ENCODE results near the gene BICRA.

Gene BICRA

GRCh38 chr19:47601180-47601904 is 7.6 kb upstream of the BICRA start:
- no peak for DNase-seq

GRCh38 chr19:47603706-47604565 is 5.0 kb upstream of the BICRA start:
- DNase-seq = no peak

DNA sequence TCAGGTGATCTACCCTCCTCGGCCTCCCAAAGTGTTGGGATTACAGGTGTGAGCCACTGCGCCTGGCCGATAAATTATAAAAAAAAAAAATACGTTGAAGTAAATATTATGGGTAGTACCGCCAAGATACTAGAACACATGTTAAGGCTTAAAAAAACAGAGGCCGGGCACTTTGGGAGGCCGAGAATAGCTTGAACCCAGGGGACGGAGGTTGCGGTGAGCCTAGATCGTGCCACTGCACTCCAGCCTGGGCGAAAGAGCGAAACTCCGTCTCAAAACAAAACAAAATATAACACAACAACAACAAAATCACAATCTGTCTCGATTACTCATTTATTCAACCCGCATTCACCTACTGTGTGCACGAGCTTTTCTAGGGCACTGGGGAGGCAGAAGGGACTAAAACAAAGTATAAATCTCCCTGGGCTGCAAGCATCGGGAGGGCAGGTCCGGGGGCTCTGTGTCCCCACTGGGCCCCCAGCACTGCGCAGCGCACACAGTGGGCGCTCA is 1.3 kb upstream of the BICRA start:
- no peak for DNase-seq

DNA sequence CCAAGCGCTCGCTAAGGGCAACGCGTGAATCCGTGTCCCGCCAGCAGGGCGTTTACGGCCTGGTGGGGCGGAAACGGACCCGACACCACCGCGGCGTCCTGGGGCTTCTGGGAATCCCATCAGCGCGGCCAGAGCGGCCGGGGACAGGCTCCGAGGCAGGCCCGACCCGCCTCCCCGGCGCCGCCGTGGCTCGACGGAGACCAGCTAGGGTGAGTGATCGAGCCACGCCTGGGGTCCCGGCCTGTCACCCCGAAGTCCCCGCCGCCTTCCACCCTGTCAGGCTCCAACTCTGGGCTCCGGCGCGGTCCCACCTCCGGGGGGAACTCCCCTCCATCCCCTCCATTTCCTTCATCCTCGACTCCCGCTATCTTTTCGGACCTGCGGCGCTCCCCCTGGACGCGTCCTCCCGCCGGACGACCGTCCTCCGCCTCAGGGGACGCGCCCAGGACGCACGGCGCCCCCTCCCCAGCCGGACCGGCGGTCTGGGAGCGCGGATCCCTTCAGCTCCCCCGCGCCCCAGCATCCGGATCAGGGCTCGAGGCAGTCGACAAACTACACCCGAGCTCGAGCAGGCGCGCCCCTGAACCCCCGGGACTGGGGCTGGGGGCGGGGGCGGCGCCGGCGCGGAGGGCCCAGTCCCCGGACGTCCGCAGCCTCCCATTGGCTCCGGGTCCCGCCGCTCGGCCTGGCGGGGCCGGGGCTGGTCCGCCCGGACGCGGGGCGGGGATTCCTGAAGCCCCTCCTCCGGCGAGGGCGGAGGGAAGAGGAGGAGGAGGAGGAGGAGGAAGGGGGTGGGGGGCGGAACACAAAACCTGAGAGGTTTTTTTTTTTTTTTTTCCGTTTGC is 638 bp upstream of the BICRA start:
- peak; percentile 93 for DNase-seq

DNA sequence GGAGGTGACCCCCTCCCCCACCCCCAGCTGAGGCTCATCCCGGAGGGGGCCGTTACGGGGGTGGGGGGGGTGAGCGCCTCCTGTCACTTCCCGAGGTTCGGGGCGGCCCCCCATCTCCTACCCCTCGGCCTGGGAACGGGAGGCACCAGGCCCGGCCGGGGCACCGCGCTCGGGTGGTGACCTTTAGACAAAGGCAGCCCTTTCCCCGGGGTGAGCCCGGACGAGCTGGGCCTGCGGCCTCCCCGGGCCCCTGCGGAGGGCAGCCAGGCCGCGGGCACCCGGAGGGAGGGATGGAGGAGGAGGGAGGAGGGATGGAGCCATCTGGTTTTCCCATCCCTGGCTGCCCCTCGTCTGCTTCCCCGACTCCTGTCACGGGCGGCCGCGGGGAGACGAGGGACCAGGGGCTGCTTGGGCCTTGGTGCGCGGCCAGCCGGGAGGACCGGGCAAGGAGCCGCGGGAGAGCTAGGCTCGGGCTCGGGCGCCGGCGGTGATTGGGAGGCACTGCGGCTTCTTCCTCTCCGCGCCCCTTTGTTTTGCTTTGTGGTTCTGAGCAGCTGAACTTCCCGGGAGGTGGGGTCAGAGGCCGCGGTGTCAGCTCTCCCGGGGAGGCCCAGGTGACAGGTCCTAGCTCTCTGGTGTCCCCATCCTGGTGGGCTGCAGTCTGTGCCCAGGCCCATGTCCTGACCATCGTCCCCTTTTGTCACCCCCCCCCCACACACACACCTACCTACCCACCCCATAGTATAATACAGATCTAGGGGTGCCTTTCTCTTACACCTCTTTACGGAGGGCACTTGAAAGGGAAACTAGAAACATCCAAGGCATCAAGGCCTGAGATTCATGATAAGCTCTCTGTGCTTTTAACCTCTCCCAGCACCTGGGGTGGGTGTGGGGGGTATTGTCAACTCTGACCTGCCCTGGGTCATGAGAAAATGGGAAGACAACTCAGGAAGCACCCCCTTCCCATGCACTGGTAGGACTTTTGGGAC is 1.3 kb downstream of the BICRA start:
- peak; percentile 37 for DNase-seq

DNA sequence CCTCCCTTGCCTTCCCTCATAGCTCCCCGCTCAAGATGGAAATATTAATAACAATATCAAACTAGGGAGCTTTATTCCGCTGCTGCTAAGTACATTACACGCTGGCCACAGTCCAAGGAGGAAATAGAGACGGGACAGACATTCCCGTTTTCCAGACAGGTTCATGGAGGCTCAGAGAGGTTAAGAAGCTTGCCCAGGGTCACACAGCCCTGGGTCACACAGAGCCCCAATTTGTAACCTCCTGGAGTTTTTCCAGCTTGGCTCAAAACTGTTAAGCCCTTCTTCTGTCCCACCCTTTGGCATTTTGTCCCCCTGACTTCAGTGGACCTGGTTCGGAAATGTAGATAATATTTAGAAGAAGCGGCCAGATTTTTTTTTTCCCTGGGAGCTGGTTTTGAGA is 2.0 kb downstream of the BICRA start:
- no peak for DNase-seq

DNA sequence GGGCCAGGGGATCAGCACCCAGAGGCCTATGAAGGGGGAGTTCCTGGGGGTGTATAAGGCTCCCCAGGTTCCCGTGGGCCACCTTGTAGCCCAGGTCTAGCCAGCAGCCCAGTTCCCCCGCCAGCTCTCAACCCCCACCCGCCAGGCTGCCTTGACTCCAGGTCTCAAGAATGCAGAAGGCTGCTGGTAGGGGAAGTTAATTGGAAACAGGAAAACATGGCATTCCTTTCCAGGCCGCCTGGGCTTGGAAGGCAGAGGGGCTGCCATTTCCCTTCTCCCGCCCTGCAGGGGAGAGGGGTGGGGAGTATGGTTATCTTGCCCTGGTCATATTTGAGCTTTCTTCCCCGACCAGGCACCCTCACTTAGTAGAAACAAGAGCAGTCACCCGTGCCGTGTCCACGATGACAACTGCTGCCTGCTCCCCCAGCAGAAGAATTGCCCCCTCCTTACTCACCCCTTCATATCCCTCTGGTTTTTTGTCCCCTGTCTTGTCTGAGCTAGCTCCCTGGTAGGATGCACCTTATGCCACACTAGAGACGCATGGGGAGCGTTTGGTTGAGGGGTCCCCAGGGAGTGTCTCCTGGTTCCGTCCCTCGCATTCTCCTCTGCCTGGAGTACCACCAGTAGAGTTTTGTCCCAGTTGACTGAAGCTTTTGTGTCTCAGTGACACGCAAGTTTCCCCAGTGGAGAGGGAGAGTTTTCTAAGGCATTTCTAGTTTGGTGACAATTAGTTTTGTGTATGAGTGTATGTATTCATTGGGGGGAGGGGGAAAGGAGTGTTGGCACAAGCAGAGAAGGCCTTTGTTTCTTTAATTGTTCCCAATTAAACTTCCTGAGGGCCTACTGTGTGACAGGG is 4.5 kb downstream of the BICRA start:
- no peak for DNase-seq

DNA sequence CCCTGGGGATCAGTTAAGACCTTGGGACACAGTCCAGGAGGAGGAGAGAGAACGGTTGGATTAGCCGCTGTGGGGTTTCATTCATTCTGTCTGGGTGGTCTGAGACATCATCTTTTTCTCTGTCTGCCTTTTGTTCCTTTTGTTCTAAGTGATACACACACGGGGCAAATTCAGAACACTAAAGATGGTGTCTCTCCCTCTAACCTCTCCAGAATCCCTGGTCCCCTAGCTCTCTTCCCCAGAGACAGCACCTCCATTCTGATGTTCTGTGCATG is 5.0 kb downstream of the BICRA start:
- no peak for DNase-seq

GRCh38 chr19:47614559-47614958 is 5.6 kb downstream of the BICRA start:
- no peak for DNase-seq

DNA sequence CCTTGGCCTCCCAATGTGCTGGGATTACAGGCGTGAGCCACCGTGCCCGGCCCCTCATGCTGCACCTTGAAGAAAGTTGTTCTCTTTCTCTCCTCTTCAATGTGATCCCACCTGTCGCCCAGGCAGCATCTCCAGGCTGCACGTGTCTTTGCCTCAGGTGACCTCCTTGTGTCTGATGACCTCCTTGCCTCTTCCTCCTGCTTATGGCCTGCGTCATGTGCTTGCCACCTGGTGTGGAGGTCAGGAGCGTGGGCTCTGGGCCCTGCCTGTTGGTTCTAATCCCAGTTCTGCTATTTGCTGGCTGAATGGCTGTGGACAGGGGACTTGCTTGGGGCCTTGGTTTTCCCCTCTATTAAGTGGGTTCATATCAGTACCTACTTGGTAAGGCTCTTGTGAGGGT is 6.3 kb downstream of the BICRA start:
- DNase-seq = no peak

GRCh38 chr19:47615714-47616113 is 6.8 kb downstream of the BICRA start:
- no peak for DNase-seq

DNA sequence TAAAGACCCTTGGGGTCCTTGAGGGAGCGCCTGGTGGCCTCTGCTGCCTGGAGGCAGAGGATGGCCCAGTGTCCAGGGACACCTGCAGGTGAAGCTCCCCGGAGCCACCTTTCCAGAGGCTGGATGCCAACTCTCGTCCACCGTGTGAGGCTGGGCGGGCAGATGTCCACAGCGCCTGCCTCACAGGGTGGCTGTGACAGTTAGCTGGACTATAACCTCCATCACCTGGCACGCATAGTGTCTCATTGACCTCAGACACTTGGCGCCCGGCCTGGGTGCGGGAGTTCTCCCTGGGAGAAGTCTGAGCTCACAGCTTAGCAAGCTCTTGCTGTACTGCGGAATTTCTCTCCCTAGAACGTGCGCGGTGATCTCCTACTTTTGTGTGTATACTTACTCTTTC is 9.8 kb downstream of the BICRA start:
- no peak for DNase-seq

DNA sequence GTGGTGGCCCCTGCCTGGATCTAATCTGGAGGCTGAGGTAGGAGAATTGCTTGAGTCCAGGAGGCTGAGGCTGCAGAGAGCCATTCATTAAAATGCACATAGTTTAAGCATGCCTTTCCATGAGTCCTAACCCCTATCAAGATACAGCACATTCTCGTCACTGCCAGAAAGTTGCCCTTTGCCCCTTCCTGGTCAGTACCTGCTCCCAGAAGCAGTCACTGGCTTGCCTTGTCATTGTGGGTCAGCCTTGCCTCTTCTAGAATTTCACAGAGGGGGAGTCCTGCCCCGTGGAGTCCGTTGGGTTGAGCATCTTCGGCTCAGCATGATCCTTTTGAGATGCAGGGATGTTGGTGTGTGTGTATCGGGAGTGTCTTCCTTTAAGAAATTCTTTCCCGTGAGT is 10.8 kb downstream of the BICRA start:
- no peak for DNase-seq

DNA sequence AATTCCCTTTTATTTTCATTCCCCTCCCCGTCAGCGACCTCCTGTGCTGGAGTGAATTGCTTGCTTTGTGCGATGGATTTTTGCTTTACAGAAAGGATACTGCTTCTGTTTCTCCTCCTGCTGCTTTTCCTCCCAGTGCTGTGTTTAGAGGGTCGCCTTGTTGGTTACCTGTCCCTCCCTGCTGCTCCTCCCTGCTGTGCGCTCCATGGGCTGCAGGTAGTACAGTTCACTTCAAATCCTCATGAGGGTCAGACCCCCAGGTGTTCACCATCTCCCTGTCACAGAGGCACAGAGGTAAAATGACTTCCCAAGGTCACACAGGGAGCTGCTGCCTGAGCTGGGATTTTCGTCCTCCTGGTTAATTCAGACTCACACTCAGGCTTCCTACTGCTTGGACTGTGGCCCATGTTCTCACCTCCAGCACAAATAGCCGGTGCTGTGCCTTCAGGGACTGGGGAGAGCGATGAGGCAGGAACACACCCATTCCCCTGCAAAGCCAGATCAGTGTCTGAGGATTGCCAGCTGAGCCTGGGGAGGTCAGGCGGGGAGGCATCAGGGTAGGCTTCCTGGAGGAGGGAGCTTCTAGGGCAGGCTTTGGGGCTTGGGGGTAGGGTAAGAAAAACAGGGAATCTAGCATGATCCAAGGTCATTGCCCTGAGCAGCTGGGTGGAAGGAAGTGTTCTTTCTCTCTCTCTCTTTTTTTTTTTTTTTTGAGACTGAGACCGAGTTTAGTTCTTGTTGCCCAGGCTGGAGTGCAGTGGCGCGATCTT is 14.4 kb downstream of the BICRA start:
- no peak for DNase-seq

DNA sequence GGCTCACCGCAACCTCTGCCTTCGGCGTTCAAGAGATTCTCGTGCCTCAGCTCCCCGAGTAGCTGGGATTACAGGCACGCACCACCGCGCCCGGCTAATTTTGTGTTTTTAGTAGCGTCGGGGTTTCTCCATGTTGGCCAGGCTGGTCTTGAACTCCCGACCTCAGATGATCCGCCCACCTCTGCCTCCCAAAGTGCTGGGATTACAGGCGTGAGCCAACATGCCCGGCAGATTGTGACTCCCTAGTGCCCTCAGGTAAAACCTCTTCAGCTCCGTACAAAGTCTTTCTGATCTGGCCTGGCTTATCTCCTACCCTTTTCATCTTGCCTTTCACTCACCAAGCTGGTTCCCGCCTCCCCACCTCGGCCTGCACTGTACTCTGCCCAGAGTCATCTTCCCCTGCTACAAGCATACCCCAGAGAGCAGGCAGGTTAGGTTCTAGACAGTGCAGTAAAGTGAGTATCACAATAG is 15.0 kb downstream of the BICRA start:
- no peak for DNase-seq

DNA sequence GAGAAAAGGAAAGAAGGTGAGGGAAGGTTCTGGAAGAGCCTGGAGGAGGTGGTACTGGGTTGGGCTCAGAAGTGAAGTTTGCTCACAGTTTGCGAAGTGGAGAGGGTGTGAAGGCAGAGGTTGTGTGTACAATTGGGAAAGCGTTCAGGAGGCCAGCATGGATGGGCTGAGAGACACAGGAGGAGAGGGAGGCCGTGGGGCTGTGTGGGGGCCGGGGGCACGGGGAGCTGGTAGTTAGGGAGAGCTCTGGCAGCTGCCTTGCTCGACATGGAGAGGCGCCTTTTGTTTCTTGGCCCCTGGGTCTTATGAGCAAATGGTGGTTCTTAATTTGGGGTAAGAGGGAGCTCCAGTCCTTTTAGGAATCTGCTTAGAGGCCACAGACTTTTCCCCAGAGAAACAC is 16.7 kb downstream of the BICRA start:
- DNase-seq = no peak

GRCh38 chr19:47626238-47626637 is 17.3 kb downstream of the BICRA start:
- no peak for DNase-seq

- DNase-seq = no peak
Measured at GRCh38 chr19:47628078-47628771, 19.3 kb downstream of the BICRA start.

DNA sequence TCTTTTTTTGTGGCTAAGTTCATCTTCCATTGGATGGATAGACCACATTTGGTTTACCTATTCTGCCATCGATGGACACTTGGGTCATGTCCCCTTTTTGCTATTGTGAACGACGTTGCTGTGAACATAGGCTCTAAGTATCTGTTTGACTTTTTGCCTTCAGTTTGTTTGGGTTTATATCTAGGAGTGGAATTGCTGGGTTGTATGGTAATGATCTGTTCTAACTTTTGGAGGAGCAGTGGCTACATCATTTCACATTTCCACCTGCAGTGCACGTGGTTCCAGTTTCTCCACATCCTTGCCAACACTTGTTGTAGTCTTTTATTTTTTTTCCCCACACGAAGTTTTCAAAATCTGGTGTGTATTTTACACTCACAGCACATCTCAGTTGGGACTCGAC is 21.7 kb downstream of the BICRA start:
- DNase-seq = no peak

Data from activated CD4-positive, alpha-beta T cell treated with anti-CD3 and anti-CD28 coated beads for 1 hour (primary cell).